Measurements from ENCODE around the gene PYDC2. TPM values are rescaled to one million over a fixed set of nuclear protein-coding genes. Genes with fewer than 3 reads are reported as not detected.
"Not testable (repeated sequence)": the region's sequence is repeated elsewhere in the genome, so short reads cannot be mapped to it uniquely, and the experiment has no call there.

PYDC2 gene
- total RNA-seq, 1 experiment from 2014 or later, result not detected

- DNase-seq, result no peak
- H3K27ac ChIP-seq, result no peak overlapping the region
- no peaks in the 10 kb centered on the region for H3K27me3 ChIP-seq
- H3K9me3 ChIP-seq (replicated peaks), result no peaks in the 10 kb centered on the region
- no peaks in the 10 kb centered on the region for H3K36me3 ChIP-seq
- no peaks in the 10 kb centered on the region for H3K4me1 ChIP-seq
- H3K4me3 ChIP-seq, result no peak overlapping the region
Measured at GRCh38 chr3:191438150-191438814, 22.7 kb upstream of the PYDC2 start.

GRCh38 chr3:191440532-191440931 lies 20.4 kb upstream of the PYDC2 start:
- Histone ChIP-seq H3K27me3 (no peaks in the 10 kb centered on the region), H3K9me3 (replicated peaks) (no peaks in the 10 kb centered on the region)
- no peak for DNase-seq

GRCh38 chr3:191441687-191442086 lies 19.3 kb upstream of the PYDC2 start:
- H3K27ac ChIP-seq, result no peak overlapping the region
- H3K27me3 ChIP-seq, result no peaks in the 10 kb centered on the region
- DNase-seq, result no peak
- no peaks in the 10 kb centered on the region for H3K36me3 ChIP-seq
- H3K4me3 ChIP-seq, result no peak overlapping the region
- no peaks in the 10 kb centered on the region for H3K4me1 ChIP-seq
- no peaks in the 10 kb centered on the region for H3K9me3 ChIP-seq (replicated peaks)

More at GRCh38 chr3:191440532-191440931, 20.4 kb upstream of the PYDC2 start:
- Histone ChIP-seq H3K36me3 (no peaks in the 10 kb centered on the region), H3K27ac (no peak overlapping the region), H3K4me3 (no peak overlapping the region), H3K4me1 (no peaks in the 10 kb centered on the region)

GRCh38 chr3:191444569-191444968 lies 16.4 kb upstream of the PYDC2 start:
- Histone ChIP-seq H3K27me3 (no peaks in the 10 kb centered on the region), H3K9me3 (replicated peaks) (no peaks in the 10 kb centered on the region), H3K27ac (no peak overlapping the region), H3K4me1 (no peaks in the 10 kb centered on the region), H3K4me3 (no peak overlapping the region), H3K36me3 (no peaks in the 10 kb centered on the region)
- DNase-seq, result no peak

DNA sequence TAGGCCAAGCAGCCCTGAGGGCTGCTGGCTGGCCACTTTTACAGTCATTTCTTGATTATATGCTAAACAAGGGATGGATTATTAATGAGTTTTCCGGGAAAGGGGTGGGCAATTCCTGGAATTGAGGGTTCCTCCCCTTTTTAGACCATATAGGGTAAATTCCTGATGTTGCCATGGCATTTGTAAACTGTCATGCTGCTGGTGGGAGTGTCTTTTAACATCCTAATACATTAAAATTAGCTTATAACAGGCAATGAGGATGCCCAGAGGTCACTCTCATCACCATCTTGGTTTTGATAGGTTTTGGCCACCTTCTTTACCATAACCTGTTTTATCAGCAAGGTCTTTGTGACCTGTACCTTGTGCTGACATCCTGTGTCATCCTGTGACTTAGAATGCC lies 11.7 kb upstream of the PYDC2 start:
- H3K36me3 ChIP-seq, result no peaks in the 10 kb centered on the region
- no peaks in the 10 kb centered on the region for H3K27me3 ChIP-seq
- no peaks in the 10 kb centered on the region for H3K4me1 ChIP-seq
- H3K4me3 ChIP-seq, result no peak overlapping the region
- no peak for DNase-seq
- no peaks in the 10 kb centered on the region for H3K9me3 ChIP-seq (replicated peaks)
- no peak overlapping the region for H3K27ac ChIP-seq

DNA sequence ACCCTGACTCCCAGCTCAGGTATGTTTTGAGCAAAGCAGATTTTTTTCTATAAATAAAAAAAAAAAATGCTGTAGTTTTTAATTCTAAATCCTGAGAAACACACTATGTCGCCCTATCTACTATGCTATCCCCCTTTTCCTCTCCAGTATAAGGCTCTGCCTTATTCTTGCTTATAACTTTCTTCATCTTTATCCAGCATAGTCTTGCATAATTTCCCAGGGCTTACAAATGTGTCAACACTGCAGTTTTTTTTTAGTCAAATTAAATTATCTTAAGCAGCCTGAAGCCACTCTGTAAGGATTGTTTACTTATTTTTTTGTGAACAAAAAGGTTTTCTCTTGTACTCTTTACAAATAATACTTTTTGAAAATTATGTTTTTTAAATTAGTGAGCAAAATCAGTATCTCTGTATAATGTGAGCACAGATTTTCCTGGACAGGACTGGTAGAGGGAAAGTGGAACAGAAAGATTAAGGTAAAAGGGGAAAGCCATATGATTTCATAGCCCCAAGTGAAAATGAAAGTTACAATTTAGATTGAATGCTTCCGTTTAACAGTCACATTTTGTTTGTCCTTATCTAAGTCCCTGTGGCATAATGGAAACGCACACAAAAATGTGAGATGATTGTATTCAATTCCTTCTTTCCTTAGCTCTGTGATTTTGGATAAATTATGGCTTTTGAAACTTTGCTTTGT lies 5.6 kb upstream of the PYDC2 start:
- H3K27ac ChIP-seq, result no peak overlapping the region
- DNase-seq, result no peak
- H3K4me1 ChIP-seq, result no peaks in the 10 kb centered on the region
- H3K36me3 ChIP-seq, result no peaks in the 10 kb centered on the region
- no peaks in the 10 kb centered on the region for H3K27me3 ChIP-seq
- H3K4me3 ChIP-seq, result no peak overlapping the region
- H3K9me3 ChIP-seq (replicated peaks), result no peaks in the 10 kb centered on the region

GRCh38 chr3:191460360-191460759 lies 603 bp upstream of the PYDC2 start:
- Histone ChIP-seq H3K4me3 (no peak overlapping the region), H3K27ac (no peak overlapping the region), H3K4me1 (no peaks in the 10 kb centered on the region), H3K36me3 (no peaks in the 10 kb centered on the region), H3K27me3 (no peaks in the 10 kb centered on the region), H3K9me3 (replicated peaks) (no peaks in the 10 kb centered on the region)
- DNase-seq, result no peak

DNA sequence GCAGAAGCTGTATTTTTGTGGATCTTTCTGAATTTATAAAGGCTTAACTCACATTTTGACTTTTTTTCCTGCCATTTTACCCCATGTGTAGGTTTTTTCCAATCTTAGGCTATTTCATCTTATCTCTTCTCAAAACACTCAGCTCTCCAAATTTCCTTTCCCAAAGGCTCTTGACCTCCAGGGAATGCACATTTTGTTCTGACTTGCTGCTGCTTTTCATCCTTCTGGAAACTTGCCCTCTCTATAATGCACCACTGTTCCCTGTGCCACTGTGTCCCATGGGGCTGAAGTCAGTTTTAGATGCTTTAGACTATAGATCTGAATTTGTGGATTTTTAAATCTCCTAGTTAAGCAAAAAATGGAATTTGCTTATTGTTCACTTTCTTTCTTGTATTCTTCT lies 9.1 kb downstream of the PYDC2 start:
- Histone ChIP-seq H3K36me3 (no peaks in the 10 kb centered on the region), H3K4me1 (no peaks in the 10 kb centered on the region), H3K27me3 (no peaks in the 10 kb centered on the region), H3K4me3 (no peak overlapping the region), H3K9me3 (replicated peaks) (no peaks in the 10 kb centered on the region), H3K27ac (no peak overlapping the region)
- DNase-seq, result no peak

DNA sequence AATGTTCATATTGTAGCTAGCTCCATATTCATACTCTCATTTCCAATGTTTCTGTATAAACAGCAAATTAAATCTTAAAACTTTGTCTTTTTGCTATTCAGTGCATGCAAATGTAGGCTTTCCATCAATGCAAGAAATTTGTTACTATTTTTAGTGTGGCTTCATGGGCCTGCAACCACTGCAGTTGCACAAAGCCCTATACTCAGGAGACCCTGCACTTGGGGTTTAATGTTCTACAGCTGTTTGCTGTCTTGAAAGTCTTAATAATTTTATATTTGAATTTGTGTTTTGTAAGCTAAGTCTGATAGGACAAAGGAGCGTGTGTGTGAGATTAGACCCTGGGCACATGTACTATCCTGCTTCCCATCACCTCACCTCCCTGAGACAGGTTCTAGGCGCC lies 9.6 kb downstream of the PYDC2 start:
- no peak overlapping the region for H3K27ac ChIP-seq
- H3K4me1 ChIP-seq, result no peaks in the 10 kb centered on the region
- no peak for DNase-seq
- no peaks in the 10 kb centered on the region for H3K27me3 ChIP-seq
- H3K36me3 ChIP-seq, result no peaks in the 10 kb centered on the region
- H3K4me3 ChIP-seq, result no peak overlapping the region
- no peaks in the 10 kb centered on the region for H3K9me3 ChIP-seq (replicated peaks)

DNA sequence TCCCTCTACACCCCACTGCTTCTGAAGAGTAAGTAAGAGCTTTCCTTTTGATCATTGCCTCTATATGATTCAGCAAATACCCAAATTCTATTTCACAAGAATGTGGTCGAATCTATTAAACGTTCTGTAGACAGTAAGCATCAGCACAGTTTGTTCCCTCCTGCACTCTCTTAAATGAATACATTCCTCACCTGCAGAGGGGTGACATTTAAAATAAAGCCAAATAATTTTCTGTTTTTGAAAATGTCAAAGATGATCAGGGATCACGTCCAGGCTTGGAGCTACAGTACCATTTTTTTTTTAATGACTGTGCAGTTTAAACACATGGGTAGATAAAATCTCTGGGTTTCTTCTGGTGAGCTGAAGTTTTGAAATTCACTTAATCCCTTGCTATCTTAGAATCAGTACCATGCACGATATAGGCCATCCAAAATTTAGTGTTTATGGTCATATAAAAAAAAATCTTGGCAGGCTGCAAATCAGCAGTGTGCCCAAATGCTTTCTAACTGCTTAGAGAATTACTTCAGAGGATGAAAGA lies 12.8 kb downstream of the PYDC2 start:
- Histone ChIP-seq H3K36me3 (no peaks in the 10 kb centered on the region), H3K9me3 (replicated peaks) (no peaks in the 10 kb centered on the region), H3K27me3 (no peaks in the 10 kb centered on the region), H3K4me3 (no peak overlapping the region), H3K27ac (no peak overlapping the region), H3K4me1 (no peaks in the 10 kb centered on the region)
- no peak for DNase-seq

DNA sequence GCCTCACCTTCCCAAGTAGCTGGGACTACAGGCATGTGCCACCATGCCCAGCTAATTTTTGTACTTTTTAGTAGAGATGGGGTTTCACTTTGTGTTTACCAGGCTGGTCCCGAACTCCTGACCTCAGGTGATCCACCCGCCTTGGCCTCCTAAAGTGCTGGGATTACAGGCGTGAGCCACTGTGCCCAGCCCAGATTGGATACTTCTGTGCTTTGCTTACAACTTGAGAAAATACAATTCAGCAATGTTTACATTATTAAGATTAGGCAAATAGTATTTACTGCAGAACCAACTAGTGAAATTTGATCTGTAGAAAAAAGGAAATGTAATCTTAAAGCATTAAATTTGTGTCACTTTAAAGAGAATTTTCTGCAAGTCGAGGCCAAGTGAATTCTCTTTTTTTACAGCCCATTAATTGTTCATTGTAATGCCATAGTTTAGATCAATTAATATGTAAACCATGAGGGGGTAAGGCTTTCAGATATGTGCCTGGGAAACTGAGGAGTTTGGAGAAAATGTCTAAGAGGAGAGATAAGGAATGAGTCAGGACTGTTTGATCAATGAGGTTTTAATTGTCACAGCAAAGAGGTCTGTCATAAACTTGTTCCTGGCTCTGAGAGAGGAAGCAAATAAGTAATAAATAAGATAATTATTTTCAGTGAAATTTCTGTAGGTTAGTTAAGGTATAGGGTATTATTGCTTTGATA lies 15.3 kb downstream of the PYDC2 start:
- Histone ChIP-seq H3K9me3 (replicated peaks) (no peaks in the 10 kb centered on the region), H3K36me3 (no peaks in the 10 kb centered on the region), H3K27ac (no peak overlapping the region), H3K4me3 (no peak overlapping the region), H3K27me3 (no peaks in the 10 kb centered on the region), H3K4me1 (no peaks in the 10 kb centered on the region)
- no peak for DNase-seq

DNA sequence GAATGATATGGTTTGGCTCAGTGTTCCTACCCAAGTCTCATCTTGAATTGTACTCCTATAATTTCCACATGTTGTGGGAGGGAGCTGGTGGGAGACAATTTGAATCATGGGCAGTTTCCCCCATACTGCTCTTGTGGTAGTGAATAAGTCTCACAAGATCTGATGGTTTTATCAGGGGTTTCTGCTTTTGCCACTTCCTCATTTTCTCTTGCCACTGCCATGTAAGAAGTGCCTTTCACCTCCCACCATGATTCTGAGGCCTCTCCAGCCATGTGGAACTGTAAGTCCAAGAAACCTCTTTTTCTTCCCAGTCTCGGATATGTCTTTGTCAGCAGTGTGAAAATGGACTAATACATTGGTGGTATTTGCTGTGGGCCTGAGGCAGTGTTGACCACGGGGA lies 23.0 kb downstream of the PYDC2 start:
- not testable (repeated sequence) for DNase-seq; H3K27ac ChIP-seq; H3K4me1 ChIP-seq; H3K27me3 ChIP-seq; H3K9me3 ChIP-seq (replicated peaks); H3K36me3 ChIP-seq; H3K4me3 ChIP-seq

- H3K27ac ChIP-seq, result no peak overlapping the region
- DNase-seq, result no peak
- no peaks in the 10 kb centered on the region for H3K27me3 ChIP-seq
- no peaks in the 10 kb centered on the region for H3K36me3 ChIP-seq
- H3K4me3 ChIP-seq, result no peak overlapping the region
- no peaks in the 10 kb centered on the region for H3K4me1 ChIP-seq
- no peaks in the 10 kb centered on the region for H3K9me3 ChIP-seq (replicated peaks)
Measured at GRCh38 chr3:191484461-191484860, 23.5 kb downstream of the PYDC2 start.

- Histone ChIP-seq H3K4me3 (no peak overlapping the region), H3K27ac (no peak overlapping the region), H3K9me3 (replicated peaks) (no peaks in the 10 kb centered on the region), H3K36me3 (no peaks in the 10 kb centered on the region), H3K4me1 (no peaks in the 10 kb centered on the region), H3K27me3 (no peaks in the 10 kb centered on the region)
- DNase-seq, result no peak
Measured at GRCh38 chr3:191492601-191493000, 31.6 kb downstream of the PYDC2 start.

GRCh38 chr3:191493336-191493735 lies 32.4 kb downstream of the PYDC2 start:
- no peaks in the 10 kb centered on the region for H3K4me1 ChIP-seq
- H3K27me3 ChIP-seq, result no peaks in the 10 kb centered on the region
- no peaks in the 10 kb centered on the region for H3K36me3 ChIP-seq
- no peak overlapping the region for H3K4me3 ChIP-seq
- H3K27ac ChIP-seq, result no peak overlapping the region
- DNase-seq, result no peak
- H3K9me3 ChIP-seq (replicated peaks), result no peaks in the 10 kb centered on the region

All from SJCRH30 (cell line).